Neural cell (in vitro differentiated cells): Measurements from ENCODE around the gene CAPN7. TPM values are rescaled to one million over a fixed set of nuclear protein-coding genes. Genes with fewer than 3 reads are reported as not detected.

Experiments
- H2AFZ ChIP-seq: fragments of 200-600, 300-800 bp; sonication (generic), shearing (Covaris generic); 2 replicates; pipeline ENCODE4 v1.6.0; 2014; ENCODE audit warnings: low read depth, mild to moderate bottlenecking, antibody characterized with exemption, low read length, moderate library complexity
- H3F3A ChIP-seq: fragments of 200-600 bp; shearing (Covaris generic); 2 replicates; pipeline ENCODE4 v1.6.1; 2016; ENCODE audit warnings: mild to moderate bottlenecking, moderate library complexity, mixed read lengths, antibody characterized with exemption, low read length; ENCODE audit not compliant: insufficient read depth, poor library complexity, severe bottlenecking
- H3K27ac ChIP-seq: fragments of 200-600, 300-800 bp; sonication (generic), shearing (Covaris generic); 2 replicates; pipeline ENCODE4 v1.5.1; 2014; ENCODE audit warnings: mild to moderate bottlenecking, low read length, moderate library complexity
- H3K27me3 ChIP-seq: fragments of 300-800, 200-600 bp; sonication (generic), shearing (Covaris generic); 2 replicates; pipeline ENCODE4 v1.6.0; 2014; ENCODE audit warnings: mild to moderate bottlenecking, low read depth, low read length, moderate library complexity; ENCODE audit not compliant: insufficient read depth
- H3K36me3 ChIP-seq: fragments of 300-800, 200-600 bp; sonication (generic), shearing (Covaris generic); 2 replicates; pipeline ENCODE4 v1.5.1; 2014; ENCODE audit warnings: mild to moderate bottlenecking, antibody characterized with exemption, low read length, moderate library complexity; ENCODE audit not compliant: insufficient read depth
- H3K4me2 ChIP-seq: fragments of 300-800, 200-600 bp; sonication (generic), shearing (Covaris generic); 2 replicates; pipeline ENCODE4 v1.6.0; 2014; ENCODE audit warnings: mild to moderate bottlenecking, low read length
- H3K4me3 ChIP-seq: fragments of 300-800, 200-600 bp; sonication (generic), shearing (Covaris generic); 2 replicates; pipeline ENCODE4 v1.5.1; 2014; ENCODE audit warnings: mild to moderate bottlenecking, low read length, moderate library complexity
- H3K79me2 ChIP-seq: fragments of 200-600 bp; shearing (Covaris generic); replicated peaks from 2 replicates; pipeline ENCODE4 v1.6.0; 2014; ENCODE audit warnings: mild to moderate bottlenecking, low read length, moderate library complexity; ENCODE audit not compliant: insufficient read depth
- H3K9ac ChIP-seq: fragments of 300-800, 200-600 bp; sonication (generic), shearing (Covaris generic); 2 replicates; pipeline ENCODE4 v1.6.1; 2016; ENCODE audit warnings: mild to moderate bottlenecking, low read length, mixed read lengths
- H3K9me2 ChIP-seq: fragments of 200-600 bp; shearing (Covaris generic); 2 replicates; pipeline ENCODE4 v1.6.1; 2016; ENCODE audit warnings: mild to moderate bottlenecking, low read length, mixed read lengths; ENCODE audit not compliant: insufficient read depth
- H3K9me3 ChIP-seq: fragments of 200-600, 300-800 bp; sonication (generic), shearing (Covaris generic); 2 replicates; pipeline ENCODE4 v1.6.1; 2016; ENCODE audit warnings: mild to moderate bottlenecking, mixed run types, low read length, moderate library complexity, mixed read lengths
- H4K20me1 ChIP-seq: fragments of 200-600 bp; shearing (Covaris generic); 2 replicates; pipeline ENCODE4 v1.6.1; 2016; ENCODE audit warnings: mild to moderate bottlenecking, mixed run types; ENCODE audit not compliant: insufficient read depth
- CTCF ChIP-seq: fragments of 450-650 bp; IDR thresholded peaks from 2 replicates; pipeline ENCODE4 v1.5.1; 2014; ENCODE audit warnings: antibody characterized with exemption, mild to moderate bottlenecking, moderate library complexity; ENCODE audit not compliant: poor library complexity, severe bottlenecking
- EP300 ChIP-seq: fragments of 450-650 bp; conservative IDR thresholded peaks from 2 replicates; pipeline ENCODE4 v1.6.1; 2014; ENCODE audit warnings: antibody characterized with exemption, mild to moderate bottlenecking, moderate library complexity; ENCODE audit not compliant: poor library complexity, severe bottlenecking
- EZH2 ChIP-seq: fragments of 200-600, 300-800 bp; shearing (Covaris generic), sonication (generic); IDR thresholded peaks from 2 replicates; pipeline ENCODE4 v1.6.1; 2014; ENCODE audit warnings: antibody characterized with exemption, low read length, borderline replicate concordance, mild to moderate bottlenecking; ENCODE audit not compliant: insufficient read depth, poor library complexity, severe bottlenecking
- MXI1 ChIP-seq: fragments of 450-650 bp; conservative IDR thresholded peaks from 2 replicates; pipeline ENCODE4 v1.6.1; 2014; ENCODE audit warnings: antibody characterized with exemption, mild to moderate bottlenecking; ENCODE audit not compliant: poor library complexity, severe bottlenecking
- POLR2AphosphoS5 ChIP-seq: IDR thresholded peaks from 2 replicates; pipeline ENCODE4 v1.6.1; 2012
- RAD21 ChIP-seq: fragments of 450-650 bp; conservative IDR thresholded peaks from 2 replicates; pipeline ENCODE4 v1.6.1; 2014; ENCODE audit warnings: antibody characterized with exemption, mild to moderate bottlenecking, moderate library complexity
- SMC3 ChIP-seq: fragments of 450-650 bp; conservative IDR thresholded peaks from 2 replicates; pipeline ENCODE4 v1.6.1; 2014; ENCODE audit warnings: antibody characterized with exemption, mild to moderate bottlenecking, moderate library complexity; ENCODE audit not compliant: poor library complexity
- TAF1 ChIP-seq: IDR thresholded peaks from 2 replicates; pipeline ENCODE4 v1.6.1; 2012; ENCODE audit warnings: low read depth
- polyA plus RNA-seq: library from polyadenylated mRNA; depleted of rRNA; stranded (reverse); fragments of >200 nt; gene quantifications from 2 replicates; pipeline ENCODE4 v1.2.3, GENCODE V29; 2014
- TF ChIP-seq, protein P1 (sequence below): IDR thresholded peaks from 2 replicates; pipeline ENCODE4 v1.6.1; 2012; ENCODE audit warnings: borderline replicate concordance

Gene CAPN7
- polyA plus RNA-seq, 1 donor from 2014 or later, result 60.9 TPM

- TF ChIP-seq POLR2AphosphoS5 (no peak), EP300 (no peak), RAD21 (no peak), EZH2 (no peak), MXI1 (no peak)
- TF ChIP-seq, protein P1, sequence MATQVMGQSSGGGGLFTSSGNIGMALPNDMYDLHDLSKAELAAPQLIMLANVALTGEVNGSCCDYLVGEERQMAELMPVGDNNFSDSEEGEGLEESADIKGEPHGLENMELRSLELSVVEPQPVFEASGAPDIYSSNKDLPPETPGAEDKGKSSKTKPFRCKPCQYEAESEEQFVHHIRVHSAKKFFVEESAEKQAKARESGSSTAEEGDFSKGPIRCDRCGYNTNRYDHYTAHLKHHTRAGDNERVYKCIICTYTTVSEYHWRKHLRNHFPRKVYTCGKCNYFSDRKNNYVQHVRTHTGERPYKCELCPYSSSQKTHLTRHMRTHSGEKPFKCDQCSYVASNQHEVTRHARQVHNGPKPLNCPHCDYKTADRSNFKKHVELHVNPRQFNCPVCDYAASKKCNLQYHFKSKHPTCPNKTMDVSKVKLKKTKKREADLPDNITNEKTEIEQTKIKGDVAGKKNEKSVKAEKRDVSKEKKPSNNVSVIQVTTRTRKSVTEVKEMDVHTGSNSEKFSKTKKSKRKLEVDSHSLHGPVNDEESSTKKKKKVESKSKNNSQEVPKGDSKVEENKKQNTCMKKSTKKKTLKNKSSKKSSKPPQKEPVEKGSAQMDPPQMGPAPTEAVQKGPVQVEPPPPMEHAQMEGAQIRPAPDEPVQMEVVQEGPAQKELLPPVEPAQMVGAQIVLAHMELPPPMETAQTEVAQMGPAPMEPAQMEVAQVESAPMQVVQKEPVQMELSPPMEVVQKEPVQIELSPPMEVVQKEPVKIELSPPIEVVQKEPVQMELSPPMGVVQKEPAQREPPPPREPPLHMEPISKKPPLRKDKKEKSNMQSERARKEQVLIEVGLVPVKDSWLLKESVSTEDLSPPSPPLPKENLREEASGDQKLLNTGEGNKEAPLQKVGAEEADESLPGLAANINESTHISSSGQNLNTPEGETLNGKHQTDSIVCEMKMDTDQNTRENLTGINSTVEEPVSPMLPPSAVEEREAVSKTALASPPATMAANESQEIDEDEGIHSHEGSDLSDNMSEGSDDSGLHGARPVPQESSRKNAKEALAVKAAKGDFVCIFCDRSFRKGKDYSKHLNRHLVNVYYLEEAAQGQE, result no peak
- no peak overlapping the region for H3K27ac ChIP-seq
Observed at GRCh38 chr3:15284121-15284889, 78.3 kb downstream of the CAPN7 start.

DNA sequence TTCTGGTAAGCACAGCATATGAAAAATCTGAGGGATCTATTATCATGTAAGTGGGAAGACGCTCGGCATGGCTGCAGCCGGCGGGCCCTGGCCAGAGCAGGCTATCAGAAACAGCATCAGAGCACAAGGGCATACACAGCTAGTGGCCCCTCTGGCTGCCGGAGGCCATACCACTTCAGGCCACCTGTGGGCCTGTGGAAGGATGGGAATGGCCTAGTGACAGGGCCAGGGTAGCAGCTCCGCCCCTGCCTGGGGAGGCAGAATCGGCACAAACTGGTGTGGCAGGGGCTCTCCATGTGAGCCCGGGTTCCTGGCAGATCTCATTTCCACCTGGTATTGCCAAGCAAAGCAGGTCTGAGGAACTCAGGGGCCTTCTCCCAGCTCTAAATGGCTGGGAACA, 80.0 kb downstream of the CAPN7 start:
- H3K27ac ChIP-seq, result no peak overlapping the region
- no peaks in the 10 kb centered on the region for H3K9me3 ChIP-seq
- no peak overlapping the region for H2AFZ ChIP-seq
- no peaks in the 10 kb centered on the region for H3K79me2 ChIP-seq
- no peaks in the 10 kb centered on the region for H3F3A ChIP-seq
- H3K9me2 ChIP-seq, result no peaks in the 10 kb centered on the region
- H3K4me2 ChIP-seq, result no peak overlapping the region
- H3K4me3 ChIP-seq, result no peak overlapping the region
- H3K9ac ChIP-seq, result no peak overlapping the region
- H3K36me3 ChIP-seq, result no peaks in the 10 kb centered on the region
- H3K27me3 ChIP-seq, result no peaks in the 10 kb centered on the region
- H4K20me1 ChIP-seq, result no peaks in the 10 kb centered on the region
- no peak for TF ChIP-seq EP300
- TF ChIP-seq CTCF, result no peak
- TF ChIP-seq EZH2, result no peak
- no peak for TF ChIP-seq POLR2AphosphoS5
- TF ChIP-seq MXI1, result no peak
- no peak for TF ChIP-seq RAD21
- no peak for TF ChIP-seq TAF1
- no peak for TF ChIP-seq SMC3

More at GRCh38 chr3:15284121-15284889, 78.3 kb downstream of the CAPN7 start:
- Histone ChIP-seq H3F3A (no peaks in the 10 kb centered on the region), H3K79me2 (no peaks in the 10 kb centered on the region), H4K20me1 (no peaks in the 10 kb centered on the region), H3K4me3 (no peak overlapping the region), H3K36me3 (no peaks in the 10 kb centered on the region), H3K9me3 (no peaks in the 10 kb centered on the region), H3K27me3 (no peaks in the 10 kb centered on the region), H3K9ac (no peak overlapping the region), H3K9me2 (no peaks in the 10 kb centered on the region), H3K4me2 (no peak overlapping the region), H2AFZ (no peak overlapping the region)
